Rectal smooth muscle tissue (tissue), 1 donor: ENCODE data around the gene ALDH3B2.

ENCODE experiments used
- H3K27ac ChIP-seq: one replicate; pipeline ENCODE4 v1.7.0; 2013; ENCODE audit warnings: low read depth, low read length, inconsistent platforms
- H3K27me3 ChIP-seq: one replicate; pipeline ENCODE4 v1.7.0; 2013; ENCODE audit warnings: low read length; ENCODE audit not compliant: control insufficient read depth, insufficient read depth
- H3K36me3 ChIP-seq: one replicate; pipeline ENCODE4 v1.7.0; 2013; ENCODE audit warnings: low read length; ENCODE audit not compliant: control insufficient read depth, insufficient read depth
- H3K4me1 ChIP-seq: one replicate; pipeline ENCODE4 v1.7.0; 2013; ENCODE audit warnings: low read length; ENCODE audit not compliant: control insufficient read depth, insufficient read depth
- H3K4me3 ChIP-seq: one replicate; pipeline ENCODE4 v1.7.0; 2013; ENCODE audit warnings: low read length
- H3K9ac ChIP-seq: one replicate; pipeline ENCODE4 v1.7.0; 2013; ENCODE audit warnings: low read length

Gene ALDH3B2

GRCh38 chr11:67632982-67633755 lies 41.3 kb downstream of the ALDH3B2 start:
- Histone ChIP-seq H3K36me3 (no peaks in the 10 kb centered on the region), H3K4me3 (no peak overlapping the region), H3K27me3 (no peaks in the 10 kb centered on the region), H3K27ac (no peak overlapping the region), H3K9ac (no peak overlapping the region), H3K4me1 (peaks cover 6% of the 10 kb centered on the region)

- Histone ChIP-seq H3K27ac (no peak overlapping the region), H3K4me3 (no peak overlapping the region), H3K36me3 (no peaks in the 10 kb centered on the region), H3K27me3 (no peaks in the 10 kb centered on the region), H3K9ac (no peak overlapping the region), H3K4me1 (peaks cover 6% of the 10 kb centered on the region)
Measured at GRCh38 chr11:67632175-67632981, 42.0 kb downstream of the ALDH3B2 start.

DNA sequence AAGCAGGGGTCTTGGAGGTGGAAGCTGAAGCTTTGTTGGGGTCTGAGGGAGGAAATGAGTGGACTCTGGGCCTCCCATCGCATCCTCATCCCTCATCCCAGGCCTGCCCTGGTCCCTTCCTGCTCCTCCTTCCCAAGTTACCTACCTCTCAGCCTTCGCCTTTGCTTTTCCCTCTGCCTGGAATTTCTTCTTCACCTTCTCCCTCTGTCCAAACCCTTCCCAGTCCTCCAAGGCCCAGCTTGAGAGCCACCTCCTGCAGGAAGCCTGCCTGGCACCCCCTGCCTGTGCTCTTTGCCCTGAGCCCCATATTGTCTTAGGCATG lies 42.6 kb downstream of the ALDH3B2 start:
- Histone ChIP-seq H3K27ac (no peak overlapping the region), H3K36me3 (no peaks in the 10 kb centered on the region), H3K9ac (no peak overlapping the region), H3K27me3 (no peaks in the 10 kb centered on the region), H3K4me1 (peaks cover 6% of the 10 kb centered on the region), H3K4me3 (no peak overlapping the region)

DNA sequence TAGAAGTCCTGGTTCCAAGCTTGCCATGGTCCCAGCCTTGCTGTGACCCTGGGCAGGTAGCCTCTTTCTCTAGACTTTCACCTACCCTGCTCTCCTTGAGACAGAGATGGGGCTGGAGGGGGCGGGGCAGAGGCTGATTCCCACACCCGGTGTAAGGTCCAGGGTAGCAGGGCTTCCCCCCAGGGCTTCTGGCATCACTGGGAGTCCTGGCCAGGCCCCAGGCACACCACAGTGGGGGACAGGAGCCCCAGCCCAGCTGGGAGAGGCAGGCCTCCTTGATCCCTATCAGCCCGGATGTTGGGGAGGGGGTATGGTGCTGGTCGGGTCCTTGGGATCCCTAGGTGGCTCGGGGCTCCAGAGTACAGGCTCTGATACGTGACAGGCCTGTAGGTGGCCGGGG lies 43.0 kb downstream of the ALDH3B2 start:
- H3K27me3 ChIP-seq: no peaks in the 10 kb centered on the region
- H3K4me3 ChIP-seq: no peak overlapping the region
- peak overlapping the region; percentile 85 for H3K9ac ChIP-seq
- no peaks in the 10 kb centered on the region for H3K36me3 ChIP-seq
- no peak overlapping the region for H3K27ac ChIP-seq
- peaks cover 6% of the 10 kb centered on the region for H3K4me1 ChIP-seq

DNA sequence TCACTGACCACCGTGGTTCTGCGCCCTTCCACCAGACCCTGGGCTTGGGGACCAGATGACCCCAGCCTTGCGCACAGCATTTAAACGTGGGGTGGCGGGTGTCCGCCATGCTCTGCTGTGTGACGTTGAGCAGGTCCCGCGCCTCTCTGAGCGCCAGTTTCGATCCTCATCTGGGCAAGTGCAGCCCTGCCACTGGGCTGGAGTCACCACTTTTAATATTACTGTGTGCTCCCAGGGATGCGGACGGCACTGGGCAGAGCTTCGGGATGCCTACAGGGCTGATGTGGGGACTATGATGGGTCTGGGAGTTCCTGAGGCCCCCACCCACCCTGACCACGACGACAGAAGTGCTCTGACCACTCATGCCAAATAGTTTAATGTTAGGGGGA lies 43.5 kb downstream of the ALDH3B2 start:
- Histone ChIP-seq H3K27me3 (no peaks in the 10 kb centered on the region), H3K27ac (peak overlapping the region; percentile 90), H3K4me3 (peak overlapping the region; percentile 79), H3K36me3 (no peaks in the 10 kb centered on the region), H3K4me1 (peaks cover 6% of the 10 kb centered on the region), H3K9ac (peak overlapping the region; percentile 85)

DNA sequence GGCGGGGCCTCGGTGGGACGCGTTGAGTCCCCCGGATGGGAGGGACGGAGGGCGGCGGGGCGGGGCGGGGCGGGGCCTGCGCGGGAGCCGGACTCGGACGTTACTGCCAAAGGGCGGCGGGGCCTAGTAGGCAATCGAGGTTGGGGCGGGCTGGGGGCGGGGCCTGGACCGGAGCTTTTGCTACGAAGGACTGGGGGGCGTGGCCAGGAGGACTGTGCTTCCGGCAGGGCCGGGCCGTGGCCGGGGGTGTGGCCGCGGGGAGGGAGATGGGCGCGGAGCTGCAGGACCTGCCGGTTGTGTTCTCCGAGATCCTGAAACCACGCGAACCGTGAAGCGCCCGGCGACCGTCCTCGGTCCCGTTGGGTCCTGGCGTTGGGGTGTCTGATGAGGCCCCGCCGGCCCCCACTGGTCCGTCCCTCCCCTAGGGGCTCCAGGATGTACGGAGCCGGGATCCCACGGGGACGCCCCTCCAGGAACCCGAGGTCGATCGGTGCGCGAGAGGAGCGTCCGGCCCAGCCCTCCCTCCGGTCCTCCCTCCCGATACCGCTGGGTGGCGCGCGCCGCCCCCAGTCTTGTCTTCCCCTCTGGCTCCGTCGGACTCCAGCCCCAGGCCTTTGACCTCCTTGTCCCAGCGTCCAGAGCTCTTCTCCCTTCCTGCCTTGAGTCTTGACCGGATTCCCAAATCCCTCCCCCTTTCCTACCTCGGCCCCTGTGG lies 44.0 kb downstream of the ALDH3B2 start:
- Histone ChIP-seq H3K36me3 (no peaks in the 10 kb centered on the region), H3K27ac (peak overlapping the region; percentile 90), H3K27me3 (no peaks in the 10 kb centered on the region), H3K4me1 (peaks cover 6% of the 10 kb centered on the region), H3K4me3 (peak overlapping the region; percentile 79), H3K9ac (peak overlapping the region; percentile 85)

- Histone ChIP-seq H3K36me3 (no peaks in the 10 kb centered on the region), H3K9ac (peak within 1 kb of the TSS; percentile 85), H3K27me3 (no peaks in the 10 kb centered on the region), H3K27ac (peak within 1 kb of the TSS; percentile 90), H3K4me3 (peak within 1 kb of the TSS; percentile 79), H3K4me1 (peaks cover 6% of the 10 kb centered on the region)
Measured at GRCh38 chr11:67629386-67630227, 44.8 kb downstream of the ALDH3B2 start, which contains the start of gene NUDT8. Gene NUDT8 (minus strand): TSS chr11:67629937. CDS start chr11:67629911, 26 bp downstream.

DNA sequence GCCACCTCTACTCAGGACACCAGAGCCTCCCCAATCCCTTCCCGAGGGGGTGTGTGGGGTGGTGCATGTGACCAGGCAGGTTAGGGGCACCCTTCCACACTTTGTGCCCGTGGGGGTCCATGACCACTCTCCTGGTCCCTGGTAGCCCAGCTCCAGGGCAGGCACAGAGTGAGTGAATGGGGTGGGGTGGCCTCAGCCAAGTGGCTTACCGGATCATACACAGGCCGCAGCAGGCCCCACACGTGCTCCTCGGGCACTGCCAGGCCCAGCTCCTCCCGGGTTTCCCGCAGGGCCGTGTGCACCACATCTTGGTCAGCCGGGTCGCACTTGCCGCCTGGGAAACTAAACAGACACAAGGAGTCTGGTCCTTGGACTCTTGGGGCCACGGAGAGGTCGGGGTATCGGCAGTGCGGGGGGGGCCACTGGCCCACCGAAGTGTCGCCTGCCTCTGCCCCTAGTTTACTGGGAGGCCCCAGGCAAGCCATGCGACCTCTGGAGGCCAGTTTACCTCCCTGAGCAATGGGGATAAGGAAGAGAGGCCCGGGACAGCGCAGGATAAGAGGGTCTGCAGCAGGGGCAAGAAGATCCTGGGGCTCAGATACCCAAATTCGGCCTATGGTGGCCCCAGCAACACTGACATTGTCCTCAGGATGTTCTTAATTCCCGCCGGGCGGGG lies 45.6 kb downstream of the ALDH3B2 start:
- Histone ChIP-seq H3K36me3 (no peaks in the 10 kb centered on the region), H3K4me3 (peak overlapping the region; percentile 67), H3K4me1 (peaks cover 6% of the 10 kb centered on the region), H3K27me3 (no peaks in the 10 kb centered on the region), H3K9ac (no peak overlapping the region), H3K27ac (no peak overlapping the region)

DNA sequence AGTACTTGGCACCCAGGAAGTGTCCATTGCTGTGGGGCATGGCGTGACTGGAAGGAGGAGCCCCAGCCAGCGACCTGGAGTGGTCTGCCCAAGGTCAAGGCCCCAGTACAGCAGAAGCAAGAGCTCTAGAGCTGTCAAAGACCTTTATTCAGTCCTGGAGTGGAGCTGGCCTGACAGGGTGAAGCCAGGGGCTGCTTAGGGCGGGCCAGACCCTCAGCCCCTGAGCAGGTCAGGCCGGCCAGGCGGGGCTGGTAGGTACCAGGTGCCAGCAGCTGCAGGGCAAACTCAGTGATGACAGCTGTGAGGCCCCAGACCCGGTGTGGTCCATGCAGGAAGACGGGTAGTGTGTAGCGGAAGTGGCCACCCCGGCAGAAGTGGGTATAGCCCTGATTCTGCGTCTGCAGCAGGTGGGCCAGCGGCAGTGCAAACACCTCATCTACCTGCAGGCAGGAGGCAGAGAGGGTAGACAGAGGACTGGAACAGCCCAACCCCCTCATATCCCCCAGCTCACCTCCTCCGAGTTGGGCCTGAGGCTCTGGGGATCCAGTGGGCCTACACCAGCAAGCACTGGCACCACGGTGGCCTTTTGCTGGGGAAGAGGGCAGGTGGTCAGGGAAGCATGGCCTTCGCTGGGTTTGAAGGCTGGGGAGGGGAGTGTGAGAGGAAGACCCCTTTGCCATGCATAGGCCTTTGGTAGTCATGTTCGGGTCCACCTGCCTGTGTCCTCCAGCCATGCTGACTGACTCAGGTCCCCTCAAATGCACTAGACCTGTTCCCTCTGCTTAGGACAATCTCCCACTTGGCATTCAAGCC lies 46.4 kb downstream of the ALDH3B2 start:
- no peak overlapping the region for H3K27ac ChIP-seq
- no peak overlapping the region for H3K4me3 ChIP-seq
- H3K4me1 ChIP-seq: peaks cover 6% of the 10 kb centered on the region
- H3K27me3 ChIP-seq: no peaks in the 10 kb centered on the region
- no peak overlapping the region for H3K9ac ChIP-seq
- H3K36me3 ChIP-seq: no peaks in the 10 kb centered on the region

- no peaks in the 10 kb centered on the region for H3K27me3 ChIP-seq
- H3K36me3 ChIP-seq: no peaks in the 10 kb centered on the region
- H3K9ac ChIP-seq: no peak overlapping the region
- no peak overlapping the region for H3K4me3 ChIP-seq
- H3K27ac ChIP-seq: no peak overlapping the region
- peaks cover 6% of the 10 kb centered on the region for H3K4me1 ChIP-seq
Measured at GRCh38 chr11:67627441-67627811, 47.0 kb downstream of the ALDH3B2 start.

- no peak overlapping the region for H3K9ac ChIP-seq
- H3K4me1 ChIP-seq: peaks cover 6% of the 10 kb centered on the region
- no peaks in the 10 kb centered on the region for H3K27me3 ChIP-seq
- no peaks in the 10 kb centered on the region for H3K36me3 ChIP-seq
- H3K4me3 ChIP-seq: no peak overlapping the region
- no peak overlapping the region for H3K27ac ChIP-seq
Measured at GRCh38 chr11:67626970-67627369, 47.5 kb downstream of the ALDH3B2 start.
